Measurements from ENCODE around the gene SRGAP3.

SRGAP3 gene

GRCh38 chr3:8982509-8982908, 266.9 kb downstream of the SRGAP3 start:
- no peaks in the 10 kb centered on the region for H3K9me3 ChIP-seq (ENCODE audit: insufficient read depth, low read depth, low read length)
- no peak overlapping the region for H3K27ac ChIP-seq (ENCODE audit: low read depth, low read length)
- H3K27me3 ChIP-seq (ENCODE audit: insufficient read depth, low read length): no peaks in the 10 kb centered on the region
- 88% methylated on average over 5 of the region's 5 CpGs for whole genome bisulfite sequencing
- H3K4me1 ChIP-seq (ENCODE audit: insufficient read depth, low read length): no peaks in the 10 kb centered on the region
- no peak overlapping the region for H3K4me3 ChIP-seq (ENCODE audit: low read length)
- no peaks in the 10 kb centered on the region for H3K36me3 ChIP-seq (ENCODE audit: insufficient read depth, low read length)
- H3K9ac ChIP-seq (ENCODE audit: low read depth, low read length): no peak overlapping the region

- Histone ChIP-seq H3K4me3 (ENCODE audit: low read length) (no peak overlapping the region), H3K27ac (ENCODE audit: low read depth, low read length) (no peak overlapping the region)
- 95% methylated on average over 9 of the region's 9 CpGs for WGBS
Observed at GRCh38 chr3:8981700-8982099, 267.7 kb downstream of the SRGAP3 start.

GRCh38 chr3:8981296-8981695, 268.1 kb downstream of the SRGAP3 start:
- no peak overlapping the region for H3K9ac ChIP-seq (ENCODE audit: low read depth, low read length)
- no peak overlapping the region for H3K27ac ChIP-seq (ENCODE audit: low read depth, low read length)
- H3K9me3 ChIP-seq (ENCODE audit: insufficient read depth, low read depth, low read length): no peaks in the 10 kb centered on the region
- H3K4me3 ChIP-seq (ENCODE audit: low read length): no peak overlapping the region
- H3K4me1 ChIP-seq (ENCODE audit: insufficient read depth, low read length): no peaks in the 10 kb centered on the region
- 92% methylated on average over 9 of the region's 9 CpGs for WGBS
- no peaks in the 10 kb centered on the region for H3K27me3 ChIP-seq (ENCODE audit: insufficient read depth, low read length)
- no peaks in the 10 kb centered on the region for H3K36me3 ChIP-seq (ENCODE audit: insufficient read depth, low read length)

More at GRCh38 chr3:8981700-8982099, 267.7 kb downstream of the SRGAP3 start:
- no peak overlapping the region for H3K9ac ChIP-seq (ENCODE audit: low read depth, low read length)
- no peaks in the 10 kb centered on the region for H3K4me1 ChIP-seq (ENCODE audit: insufficient read depth, low read length)
- no peaks in the 10 kb centered on the region for H3K36me3 ChIP-seq (ENCODE audit: insufficient read depth, low read length)
- no peaks in the 10 kb centered on the region for H3K27me3 ChIP-seq (ENCODE audit: insufficient read depth, low read length)
- no peaks in the 10 kb centered on the region for H3K9me3 ChIP-seq (ENCODE audit: insufficient read depth, low read depth, low read length)

- H3K4me1 ChIP-seq (ENCODE audit: insufficient read depth, low read length): no peaks in the 10 kb centered on the region
- no peaks in the 10 kb centered on the region for H3K27me3 ChIP-seq (ENCODE audit: insufficient read depth, low read length)
- no peaks in the 10 kb centered on the region for H3K36me3 ChIP-seq (ENCODE audit: insufficient read depth, low read length)
- no peak overlapping the region for H3K4me3 ChIP-seq (ENCODE audit: low read length)
- H3K9me3 ChIP-seq (ENCODE audit: insufficient read depth, low read depth, low read length): no peaks in the 10 kb centered on the region
- no peak overlapping the region for H3K9ac ChIP-seq (ENCODE audit: low read depth, low read length)
- H3K27ac ChIP-seq (ENCODE audit: low read depth, low read length): no peak overlapping the region
- 92% methylated on average over 6 of the region's 6 CpGs for WGBS
Observed at GRCh38 chr3:8980756-8981257, 268.6 kb downstream of the SRGAP3 start.

GRCh38 chr3:8979262-8979661, 270.2 kb downstream of the SRGAP3 start:
- Histone ChIP-seq H3K9me3 (ENCODE audit: insufficient read depth, low read depth, low read length) (no peaks in the 10 kb centered on the region), H3K9ac (ENCODE audit: low read depth, low read length) (no peak overlapping the region)
- 86% methylated on average over 1 of the region's 1 CpG for WGBS

GRCh38 chr3:8978551-8978950, 270.9 kb downstream of the SRGAP3 start:
- Histone ChIP-seq H3K4me3 (ENCODE audit: low read length) (no peak overlapping the region), H3K27ac (ENCODE audit: low read depth, low read length) (no peak overlapping the region), H3K9me3 (ENCODE audit: insufficient read depth, low read depth, low read length) (no peaks in the 10 kb centered on the region), H3K4me1 (ENCODE audit: insufficient read depth, low read length) (no peaks in the 10 kb centered on the region), H3K36me3 (ENCODE audit: insufficient read depth, low read length) (no peaks in the 10 kb centered on the region), H3K9ac (ENCODE audit: low read depth, low read length) (no peak overlapping the region), H3K27me3 (ENCODE audit: insufficient read depth, low read length) (no peaks in the 10 kb centered on the region)
- 92% methylated on average over 3 of the region's 3 CpGs for WGBS

More at GRCh38 chr3:8979262-8979661, 270.2 kb downstream of the SRGAP3 start:
- Histone ChIP-seq H3K4me1 (ENCODE audit: insufficient read depth, low read length) (no peaks in the 10 kb centered on the region), H3K36me3 (ENCODE audit: insufficient read depth, low read length) (no peaks in the 10 kb centered on the region), H3K27me3 (ENCODE audit: insufficient read depth, low read length) (no peaks in the 10 kb centered on the region), H3K4me3 (ENCODE audit: low read length) (no peak overlapping the region), H3K27ac (ENCODE audit: low read depth, low read length) (no peak overlapping the region)

- 93% methylated on average over 6 of the region's 6 CpGs for WGBS
- Histone ChIP-seq H3K36me3 (ENCODE audit: insufficient read depth, low read length) (no peaks in the 10 kb centered on the region), H3K4me1 (ENCODE audit: insufficient read depth, low read length) (no peaks in the 10 kb centered on the region), H3K9me3 (ENCODE audit: insufficient read depth, low read depth, low read length) (no peaks in the 10 kb centered on the region), H3K27me3 (ENCODE audit: insufficient read depth, low read length) (no peaks in the 10 kb centered on the region), H3K4me3 (ENCODE audit: low read length) (no peak overlapping the region), H3K9ac (ENCODE audit: low read depth, low read length) (no peak overlapping the region), H3K27ac (ENCODE audit: low read depth, low read length) (no peak overlapping the region)
Observed at GRCh38 chr3:8976540-8977182, 272.8 kb downstream of the SRGAP3 start.

GRCh38 chr3:8975081-8976020, 274.1 kb downstream of the SRGAP3 start:
- Histone ChIP-seq H3K36me3 (ENCODE audit: insufficient read depth, low read length) (no peaks in the 10 kb centered on the region), H3K4me1 (ENCODE audit: insufficient read depth, low read length) (no peaks in the 10 kb centered on the region), H3K27ac (ENCODE audit: low read depth, low read length) (no peak overlapping the region), H3K9me3 (ENCODE audit: insufficient read depth, low read depth, low read length) (no peaks in the 10 kb centered on the region), H3K27me3 (ENCODE audit: insufficient read depth, low read length) (no peaks in the 10 kb centered on the region), H3K9ac (ENCODE audit: low read depth, low read length) (no peak overlapping the region), H3K4me3 (ENCODE audit: low read length) (no peak overlapping the region)
- WGBS: 80% methylated on average over 8 of the region's 11 CpGs

- no peaks in the 10 kb centered on the region for H3K4me1 ChIP-seq (ENCODE audit: insufficient read depth, low read length)
- no peak overlapping the region for H3K4me3 ChIP-seq (ENCODE audit: low read length)
- H3K9ac ChIP-seq (ENCODE audit: low read depth, low read length): no peak overlapping the region
- H3K27ac ChIP-seq (ENCODE audit: low read depth, low read length): no peak overlapping the region
- H3K36me3 ChIP-seq (ENCODE audit: insufficient read depth, low read length): no peaks in the 10 kb centered on the region
- no peaks in the 10 kb centered on the region for H3K9me3 ChIP-seq (ENCODE audit: insufficient read depth, low read depth, low read length)
- H3K27me3 ChIP-seq (ENCODE audit: insufficient read depth, low read length): 0 out of 2 replicates have a peak, but pooled peaks cover 2% of the 10 kb centered on the region
- 91% methylated on average over 2 of the region's 2 CpGs for WGBS
Observed at GRCh38 chr3:8974458-8974857, 275.0 kb downstream of the SRGAP3 start.

GRCh38 chr3:8972639-8973038, 276.8 kb downstream of the SRGAP3 start:
- no peaks in the 10 kb centered on the region for H3K36me3 ChIP-seq (ENCODE audit: insufficient read depth, low read length)
- WGBS: 97% methylated on average over 2 of the region's 2 CpGs
- no peaks in the 10 kb centered on the region for H3K9me3 ChIP-seq (ENCODE audit: insufficient read depth, low read depth, low read length)
- H3K4me1 ChIP-seq (ENCODE audit: insufficient read depth, low read length): no peaks in the 10 kb centered on the region
- H3K27ac ChIP-seq (ENCODE audit: low read depth, low read length): no peak overlapping the region
- no peak overlapping the region for H3K4me3 ChIP-seq (ENCODE audit: low read length)
- H3K9ac ChIP-seq (ENCODE audit: low read depth, low read length): no peak overlapping the region
- 0 out of 2 replicates have a peak, but pooled peaks cover 2% of the 10 kb centered on the region for H3K27me3 ChIP-seq (ENCODE audit: insufficient read depth, low read length)

- H3K36me3 ChIP-seq (ENCODE audit: insufficient read depth, low read length): no peaks in the 10 kb centered on the region
- WGBS: 5% methylated on average over 7 of the region's 7 CpGs
- H3K27me3 ChIP-seq (ENCODE audit: insufficient read depth, low read length): 0 out of 2 replicates have a peak, but pooled peaks cover 2% of the 10 kb centered on the region
- H3K9ac ChIP-seq (ENCODE audit: low read depth, low read length): no peak overlapping the region
- H3K27ac ChIP-seq (ENCODE audit: low read depth, low read length): no peak overlapping the region
- H3K4me3 ChIP-seq (ENCODE audit: low read length): no peak overlapping the region
- no peaks in the 10 kb centered on the region for H3K9me3 ChIP-seq (ENCODE audit: insufficient read depth, low read depth, low read length)
- H3K4me1 ChIP-seq (ENCODE audit: insufficient read depth, low read length): no peaks in the 10 kb centered on the region
Observed at GRCh38 chr3:8970971-8971589, 278.4 kb downstream of the SRGAP3 start.
